HepG2 (cell line): Measurements from ENCODE around the gene FGD4. TPM values are rescaled to one million over a fixed set of nuclear protein-coding genes. Genes with fewer than 3 reads are reported as not detected.

Experiments
- ATAC-seq: fragments of 200-7000 bp; cut with Tn5 transposase; 3 replicates; pipeline ENCODE4 v1.9.1; 2020; ENCODE audit warnings: mild to moderate bottlenecking, moderate library complexity
- BruUV-seq: library from RNA; stranded (reverse); fragments of 400-500 nt; replicated peaks from 2 replicates; lab custom pipeline; 2021; lab: Mats Ljungman, UMichigan
- CTCF ChIA-PET: fragments of 300-600 bp; formaldehyde crosslinking; extraction: SDS; loops from one replicate; lab custom pipeline; 2021; ENCODE audit warnings: low total read pairs, inconsistent platforms, low intra/inter-chr PET ratio; lab: Yijun Ruan, JAX
- POLR2A ChIA-PET: fragments of 350-600 bp; sonication (Branson Sonifier 250); formaldehyde crosslinking; loops from one replicate; lab custom pipeline; 2020; ENCODE audit warnings: antibody characterized with exemption, inconsistent platforms; lab: Yijun Ruan, JAX
- DNase-seq: peaks from one replicate; pipeline ENCODE4 v3.0.0-alpha.2; 2015; ENCODE audit warnings: low spot score
- FAIRE-seq: peaks from 3 replicates; lab custom pipeline; 2011; peaks lifted over from hg19 to GRCh38; lab: Jason Lieb, UNC
- H2AFZ ChIP-seq: one replicate; pipeline ENCODE4 v1.6.1; 2011; ENCODE audit warnings: low read length, inconsistent platforms
- H3K27ac ChIP-seq: fragments of 300-600 bp; 3 replicates; pipeline ENCODE4 v1.8.0; 2011; ENCODE audit warnings: mixed run types, mild to moderate bottlenecking, mixed read lengths, low read length, inconsistent platforms; ENCODE audit not compliant: insufficient read depth; ENCODE audit errors: extremely low read length
- H3K27me3 ChIP-seq, 2 experiments: fragments of 200-600 bp in 1 of 2; 2 replicates in 1 of 2; 3 replicates in 1 of 2; pipeline versions ENCODE4 v1.6.0 to v1.8.0; 2011; ENCODE audit warnings: low read length in 2 of 2, mild to moderate bottlenecking in 2 of 2, moderate library complexity in 2 of 2, inconsistent platforms in 1 of 2; ENCODE audit not compliant: insufficient read depth in 2 of 2, control insufficient read depth in 1 of 2
- H3K36me3 ChIP-seq, 2 experiments: fragments of 200-600 bp in 1 of 2; replicated peaks in 1 of 2; 2 replicates in 1 of 2; 3 replicates in 1 of 2; pipeline versions ENCODE4 v1.5.1 to v1.8.0; 2011; ENCODE audit warnings: low read length in 2 of 2, inconsistent platforms in 1 of 2; ENCODE audit not compliant: insufficient read depth in 2 of 2, control insufficient read depth in 1 of 2
- H3K4me1 ChIP-seq: 2 replicates; pipeline ENCODE4 v1.5.1; 2012; ENCODE audit warnings: low read length, inconsistent platforms; ENCODE audit not compliant: insufficient read depth
- H3K4me2 ChIP-seq: 2 replicates; pipeline ENCODE4 v1.6.0; 2011; ENCODE audit warnings: low read depth, low read length, inconsistent platforms
- H3K4me3 ChIP-seq, 3 experiments: fragments of 200-600 bp in 1 of 3; sonication (generic), shearing (Covaris generic) in 1 of 3; replicated peaks in 1 of 3; 2 replicates each; pipeline ENCODE4 v1.5.1; 2011 to 2016; ENCODE audit warnings: low read length in 3 of 3, inconsistent platforms in 2 of 3, low read depth in 2 of 3, mild to moderate bottlenecking in 2 of 3, control low read depth in 1 of 3, mixed read lengths in 1 of 3; ENCODE audit not compliant: insufficient read depth in 1 of 3
- H3K79me2 ChIP-seq: one replicate; pipeline ENCODE4 v1.6.1; 2011; ENCODE audit warnings: low read length, inconsistent platforms; ENCODE audit not compliant: insufficient read depth
- H3K9ac ChIP-seq: 2 replicates; pipeline ENCODE4 v1.6.0; 2011; ENCODE audit warnings: mild to moderate bottlenecking, low read depth, low read length, inconsistent platforms; ENCODE audit not compliant: insufficient read depth
- H3K9me3 ChIP-seq: 2 replicates; pipeline ENCODE4 v1.5.1; 2012; ENCODE audit warnings: mild to moderate bottlenecking, low read length
- H4K20me1 ChIP-seq: 2 replicates; pipeline ENCODE4 v1.6.0; 2011; ENCODE audit warnings: inconsistent platforms, mild to moderate bottlenecking, low read length, moderate library complexity; ENCODE audit not compliant: insufficient read depth
- AHDC1 ChIP-seq: sonication (generic); formaldehyde crosslinking; IDR thresholded peaks from 2 replicates; pipeline ENCODE4 v1.5.1; 2020; ENCODE audit warnings: mild to moderate bottlenecking, missing genetic modification reagents, borderline replicate concordance
- ATF7-NPFF ChIP-seq: sonication (generic); formaldehyde crosslinking; IDR thresholded peaks from 2 replicates; pipeline ENCODE4 v1.8.1; 2023; ENCODE audit warnings: mild to moderate bottlenecking, low read depth, missing genetic modification reagents, moderate library complexity
- CEBPG ChIP-seq: IDR thresholded peaks from 2 replicates; pipeline ENCODE4 v1.6.1; 2016
- CREB3 ChIP-seq: sonication (generic); formaldehyde crosslinking; IDR thresholded peaks from 2 replicates; pipeline ENCODE4 v1.5.0; 2020; ENCODE audit warnings: missing genetic modification reagents
- LBX2 ChIP-seq: sonication (generic); formaldehyde crosslinking; IDR thresholded peaks from 2 replicates; pipeline ENCODE4 v1.5.0; 2020; ENCODE audit warnings: missing genetic modification reagents, mild to moderate bottlenecking, borderline replicate concordance
- PHF8 ChIP-seq: sonication (generic); formaldehyde crosslinking; IDR thresholded peaks from 2 replicates; pipeline ENCODE4 v1.5.0; 2020; ENCODE audit warnings: missing genetic modification reagents
- SETDB1 ChIP-seq: sonication (generic); formaldehyde crosslinking; IDR thresholded peaks from 2 replicates; pipeline ENCODE4 v1.5.1; 2020; ENCODE audit warnings: missing genetic modification reagents, mild to moderate bottlenecking, borderline replicate concordance
- SNAI1 ChIP-seq: sonication (generic); formaldehyde crosslinking; IDR thresholded peaks from 2 replicates; pipeline ENCODE4 v1.5.0; 2020; ENCODE audit warnings: mild to moderate bottlenecking, missing genetic modification reagents, borderline replicate concordance
- SP4 ChIP-seq: sonication (generic); formaldehyde crosslinking; IDR thresholded peaks from 2 replicates; pipeline ENCODE4 v1.8.1; 2023; ENCODE audit warnings: mild to moderate bottlenecking, missing genetic modification reagents
- ZNF136 ChIP-seq: sonication (generic); formaldehyde crosslinking; IDR thresholded peaks from 2 replicates; pipeline ENCODE4 v1.8.1; 2022; ENCODE audit warnings: low read depth, mild to moderate bottlenecking, moderate library complexity, missing genetic modification reagents
- ZNF260 ChIP-seq: sonication (generic); formaldehyde crosslinking; IDR thresholded peaks from 2 replicates; pipeline ENCODE4 v1.4.0; 2020; ENCODE audit warnings: missing genetic modification reagents, low read depth, mild to moderate bottlenecking, borderline replicate concordance
- ZNF569 ChIP-seq: sonication (generic); formaldehyde crosslinking; IDR thresholded peaks from 2 replicates; pipeline ENCODE4 v1.5.0; 2020; ENCODE audit warnings: mild to moderate bottlenecking, missing genetic modification reagents, moderate library complexity, borderline replicate concordance
- WGBS: methylation state at CpG from one replicate; pipeline ENCODE4 v1.1.6; 2017; ENCODE audit warnings: low lambda C conversion rate; 5-methylcytosine and 5-hydroxymethylcytosine counted together
- in situ Hi-C: cut with HindIII; loops from 2 replicates; pipeline ENCODE4 v1.10.0; 2017; ENCODE audit warnings: low pct_unique_long_range_greater_than_20kb; ENCODE audit not compliant: extremely low pct_ligation_motif_present
- intact Hi-C: fragments of 100-400 bp; cut with micrococcal nuclease; formaldehyde crosslinking; loops from one replicate; pipeline ENCODE4 v1.10.0; 2022; ENCODE audit not compliant: unreplicated experiment
- polyA plus RNA-seq, 8 experiments: library from polyadenylated mRNA; depleted of rRNA in 3 of 8; stranded (reverse) in 7 of 8; unstranded in 1 of 8; fragments of >200 nt; fragmentation: Illumina TruSeq in 4 of 8; extraction: Trizol in 4 of 8; gene quantifications; 2 replicates each; pipeline versions ENCODE4 v1.2.1 to v1.2.3, GENCODE V29; 2011 to 2016; ENCODE audit warnings: low read depth in 4 of 8, missing spikeins in 1 of 8, mixed read lengths in 1 of 8; ENCODE audit not compliant: insufficient read depth in 1 of 8
- total RNA-seq, 5 experiments: library from RNA; depleted of rRNA; stranded (reverse); fragments of >200 nt; fragmentation: Illumina TruSeq; extraction: Trizol; gene quantifications; 2 replicates each; pipeline ENCODE4 v1.2.3, GENCODE V29; 2016; ENCODE audit warnings: low read depth in 1 of 5
- TF ChIP-seq, protein P1 (sequence below): sonication (generic); formaldehyde crosslinking; IDR thresholded peaks from 2 replicates; pipeline ENCODE4 v1.4.0; 2020; ENCODE audit warnings: mild to moderate bottlenecking, missing genetic modification reagents, borderline replicate concordance

FGD4 gene
- total and polyA plus RNA-seq, 2 of the 13 experiments (the other 11 are each of a cell fraction or from before 2014, with no cell fraction given), result 4.6 to 6.6 TPM

DNA sequence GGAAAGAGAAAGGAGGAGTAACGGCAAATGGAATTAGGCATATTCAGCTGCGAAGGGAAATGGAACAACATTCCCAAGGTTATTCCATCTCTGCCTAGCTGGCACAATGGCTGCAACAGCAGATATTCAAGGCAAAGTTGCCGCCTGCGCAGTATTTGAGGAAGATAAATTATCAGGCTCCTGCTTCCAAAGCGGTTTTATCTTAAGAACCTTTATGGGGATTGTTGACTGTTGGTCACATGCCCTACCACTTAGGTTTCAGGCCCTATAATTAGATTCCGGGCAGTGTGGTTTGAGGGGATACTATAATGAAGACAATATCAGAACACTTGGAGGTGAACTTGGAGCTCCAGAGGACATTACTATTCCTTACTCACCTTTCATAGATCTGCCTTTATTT is 99.7 kb downstream of the FGD4 start:
- FAIRE-seq (no peak), DNase-seq (no peak), ATAC-seq (no peak)
- 99% methylated on average over 6 of the region's 6 CpGs for WGBS
- ChIA-PET CTCF (no interaction called here), POLR2A (no interaction called here)
- no peaks in the 10 kb centered on the region; a peak in 1 of 5 replicates for H3K27me3 ChIP-seq
- H3K27ac ChIP-seq, result no peak overlapping the region
- H4K20me1 ChIP-seq, result no peaks in the 10 kb centered on the region
- H3K4me2 ChIP-seq, result no peak overlapping the region
- no peaks in the 10 kb centered on the region for H3K79me2 ChIP-seq
- in situ Hi-C loops, result no loop called here
- H3K4me3 ChIP-seq, result no peak overlapping the region
- H3K4me1 ChIP-seq, result peaks cover 35% of the 10 kb centered on the region
- H2AFZ ChIP-seq, result no peak overlapping the region
- no peaks in the 10 kb centered on the region for H3K36me3 ChIP-seq
- no peaks in the 10 kb centered on the region for H3K9me3 ChIP-seq
- H3K9ac ChIP-seq, result no peak overlapping the region
- intact Hi-C loops, result no loop called here
- no TSS peak for BruUV-seq
- TF ChIP-seq CEBPG (CRISPR knock-in tag), result no peak
- TF ChIP-seq LBX2 (CRISPR knock-in tag), result no peak
- TF ChIP-seq SETDB1, result no peak
- no peak for TF ChIP-seq ZNF260 (CRISPR knock-in tag)
- TF ChIP-seq ATF7-NPFF (CRISPR knock-in tag), result no peak
- TF ChIP-seq, protein P1, sequence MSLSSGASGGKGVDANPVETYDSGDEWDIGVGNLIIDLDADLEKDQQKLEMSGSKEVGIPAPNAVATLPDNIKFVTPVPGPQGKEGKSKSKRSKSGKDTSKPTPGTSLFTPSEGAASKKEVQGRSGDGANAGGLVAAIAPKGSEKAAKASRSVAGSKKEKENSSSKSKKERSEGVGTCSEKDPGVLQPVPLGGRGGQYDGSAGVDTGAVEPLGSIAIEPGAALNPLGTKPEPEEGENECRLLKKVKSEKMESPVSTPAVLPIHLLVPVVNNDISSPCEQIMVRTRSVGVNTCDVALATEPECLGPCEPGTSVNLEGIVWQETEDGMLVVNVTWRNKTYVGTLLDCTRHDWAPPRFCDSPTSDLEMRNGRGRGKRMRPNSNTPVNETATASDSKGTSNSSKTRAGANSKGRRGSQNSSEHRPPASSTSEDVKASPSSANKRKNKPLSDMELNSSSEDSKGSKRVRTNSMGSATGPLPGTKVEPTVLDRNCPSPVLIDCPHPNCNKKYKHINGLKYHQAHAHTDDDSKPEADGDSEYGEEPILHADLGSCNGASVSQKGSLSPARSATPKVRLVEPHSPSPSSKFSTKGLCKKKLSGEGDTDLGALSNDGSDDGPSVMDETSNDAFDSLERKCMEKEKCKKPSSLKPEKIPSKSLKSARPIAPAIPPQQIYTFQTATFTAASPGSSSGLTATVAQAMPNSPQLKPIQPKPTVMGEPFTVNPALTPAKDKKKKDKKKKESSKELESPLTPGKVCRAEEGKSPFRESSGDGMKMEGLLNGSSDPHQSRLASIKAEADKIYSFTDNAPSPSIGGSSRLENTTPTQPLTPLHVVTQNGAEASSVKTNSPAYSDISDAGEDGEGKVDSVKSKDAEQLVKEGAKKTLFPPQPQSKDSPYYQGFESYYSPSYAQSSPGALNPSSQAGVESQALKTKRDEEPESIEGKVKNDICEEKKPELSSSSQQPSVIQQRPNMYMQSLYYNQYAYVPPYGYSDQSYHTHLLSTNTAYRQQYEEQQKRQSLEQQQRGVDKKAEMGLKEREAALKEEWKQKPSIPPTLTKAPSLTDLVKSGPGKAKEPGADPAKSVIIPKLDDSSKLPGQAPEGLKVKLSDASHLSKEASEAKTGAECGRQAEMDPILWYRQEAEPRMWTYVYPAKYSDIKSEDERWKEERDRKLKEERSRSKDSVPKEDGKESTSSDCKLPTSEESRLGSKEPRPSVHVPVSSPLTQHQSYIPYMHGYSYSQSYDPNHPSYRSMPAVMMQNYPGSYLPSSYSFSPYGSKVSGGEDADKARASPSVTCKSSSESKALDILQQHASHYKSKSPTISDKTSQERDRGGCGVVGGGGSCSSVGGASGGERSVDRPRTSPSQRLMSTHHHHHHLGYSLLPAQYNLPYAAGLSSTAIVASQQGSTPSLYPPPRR (CRISPR knock-in tag), result no peak
- TF ChIP-seq SNAI1 (CRISPR knock-in tag), result no peak
- no peak for TF ChIP-seq PHF8
- TF ChIP-seq ZNF136 (CRISPR knock-in tag), result no peak
- no peak for TF ChIP-seq SP4 (CRISPR knock-in tag)
- TF ChIP-seq AHDC1 (CRISPR knock-in tag), result no peak
- TF ChIP-seq ZNF569 (CRISPR knock-in tag), result no peak
- TF ChIP-seq CREB3, result no peak
